T-helper 9 cell (primary cell): ENCODE results near the gene ORM2.
"Not testable (repeated sequence)": the region's sequence is repeated elsewhere in the genome, so short reads cannot be mapped to it uniquely, and the experiment has no call there.

Experiments
- DNase-seq: peaks from one replicate; pipeline ENCODE4 v3.0.0-alpha.2; 2020
- total RNA-seq, 2 donors: gene quantifications; one replicate each; lab custom pipeline; 2026; lab: John Stamatoyannopoulos, UW

Gene ORM2
- total RNA-seq, result 0 reads per million in 2 donors

DNA sequence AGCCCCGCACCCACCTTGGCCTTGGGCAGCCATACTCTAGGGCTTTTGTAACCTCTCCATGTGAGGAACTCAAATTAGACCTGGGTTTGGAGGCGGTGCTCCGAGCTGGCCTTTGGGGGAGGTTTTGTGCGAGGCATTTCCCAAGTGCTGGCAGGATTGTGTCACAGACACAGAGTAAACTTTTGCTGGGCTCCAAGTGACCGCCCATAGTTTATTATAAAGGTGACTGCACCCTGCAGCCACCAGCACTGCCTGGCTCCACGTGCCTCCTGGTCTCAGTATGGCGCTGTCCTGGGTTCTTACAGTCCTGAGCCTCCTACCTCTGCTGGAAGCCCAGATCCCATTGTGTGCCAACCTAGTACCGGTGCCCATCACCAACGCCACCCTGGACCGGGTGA is at the start of gene ORM2:
Gene ORM2 (plus strand): TSS at position 245 of the 398 bp plus-strand sequence. CDS start 36 bp downstream, at position 281.
- DNase-seq, result not testable (repeated sequence)

DNA sequence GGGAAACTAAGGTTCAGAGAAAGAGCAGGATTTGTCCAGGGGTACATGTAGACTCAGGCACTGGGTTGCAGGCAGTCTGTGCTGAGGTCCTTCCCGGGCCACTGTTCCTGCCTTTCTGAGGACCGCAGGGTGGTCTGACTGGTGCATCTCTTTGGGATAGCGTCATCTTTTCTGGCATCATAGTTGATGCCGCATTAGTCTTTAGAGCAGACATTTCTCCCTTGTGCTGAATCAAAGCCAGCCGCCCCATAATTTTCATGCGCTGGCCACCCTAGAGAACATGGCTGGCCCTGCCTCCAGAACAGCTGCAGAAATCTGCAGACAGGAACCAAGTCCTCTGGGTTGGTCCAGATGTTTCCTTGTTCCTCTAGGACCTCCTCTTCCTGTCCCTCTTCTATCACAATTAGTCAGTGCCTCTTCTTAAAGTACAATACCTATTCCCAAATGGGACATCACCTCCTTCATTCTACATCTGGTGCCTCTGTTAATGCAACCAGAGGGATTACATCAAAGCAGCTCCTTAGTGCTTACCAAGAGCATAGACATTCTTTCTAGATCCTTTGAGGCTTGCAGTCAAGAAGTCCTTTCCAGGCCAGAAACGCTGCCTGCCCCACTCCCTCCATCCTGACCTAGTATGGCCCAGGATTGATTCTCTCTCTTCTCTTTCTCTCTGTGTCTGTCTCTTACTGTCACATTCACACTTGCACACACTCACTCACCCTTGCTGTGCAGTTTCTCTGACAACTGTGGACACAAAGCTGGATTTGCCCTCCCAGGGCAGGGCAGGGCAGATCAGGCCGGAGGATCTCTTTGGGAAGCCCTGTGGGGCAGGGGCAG is 48.8 kb upstream of the ORM2 start:
- DNase-seq, result no peak

DNA sequence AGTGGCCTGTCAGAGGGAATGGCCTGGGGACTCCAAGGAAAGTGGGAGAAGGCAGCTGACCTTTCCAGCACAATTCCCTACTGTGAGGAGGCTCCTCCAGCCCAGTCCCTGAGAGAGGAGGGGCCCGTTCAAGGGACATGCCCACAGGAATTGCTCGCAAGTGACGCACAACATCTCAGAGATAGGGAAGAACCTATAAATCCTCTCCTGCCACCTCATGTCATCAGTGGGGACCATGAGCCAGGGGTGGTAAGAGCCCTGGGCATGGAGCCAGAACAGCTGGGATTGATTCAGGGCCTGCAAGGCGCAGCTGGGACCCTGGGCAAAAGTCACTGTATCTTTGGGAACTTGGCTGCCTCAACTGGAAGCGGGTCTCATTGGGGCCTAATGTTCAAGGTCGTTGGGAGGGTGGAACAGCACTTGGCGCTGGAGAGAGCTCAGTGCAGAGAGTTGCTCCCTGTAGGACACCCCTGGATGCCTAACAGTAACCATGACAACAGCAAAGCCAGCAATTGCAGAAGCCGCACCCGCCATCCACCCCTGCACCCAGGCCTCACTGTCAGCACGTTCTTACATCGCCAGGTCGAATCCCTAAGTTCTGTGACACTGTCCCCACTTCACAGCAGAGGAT is 48.1 kb upstream of the ORM2 start:
- no peak for DNase-seq

DNA sequence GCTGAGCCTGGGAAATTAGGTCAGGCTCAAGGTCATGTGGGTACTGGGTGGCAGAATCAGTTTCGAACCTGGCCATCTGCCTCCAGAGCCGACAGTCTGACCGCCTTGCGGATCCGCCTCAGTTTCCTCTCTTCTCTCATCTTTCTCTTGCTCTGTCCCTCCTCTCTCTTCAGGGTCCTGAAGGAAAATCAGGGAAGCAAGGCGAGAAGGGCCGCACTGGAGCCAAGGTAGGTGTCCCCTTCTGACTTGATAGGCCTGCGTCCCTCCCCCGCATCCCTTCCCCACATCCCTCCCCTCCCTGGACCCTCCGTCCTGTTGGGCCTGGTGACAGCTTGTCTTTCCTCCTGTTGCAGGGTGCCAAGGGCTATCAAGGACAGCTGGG is 47.6 kb upstream of the ORM2 start:
- no peak for DNase-seq

DNA sequence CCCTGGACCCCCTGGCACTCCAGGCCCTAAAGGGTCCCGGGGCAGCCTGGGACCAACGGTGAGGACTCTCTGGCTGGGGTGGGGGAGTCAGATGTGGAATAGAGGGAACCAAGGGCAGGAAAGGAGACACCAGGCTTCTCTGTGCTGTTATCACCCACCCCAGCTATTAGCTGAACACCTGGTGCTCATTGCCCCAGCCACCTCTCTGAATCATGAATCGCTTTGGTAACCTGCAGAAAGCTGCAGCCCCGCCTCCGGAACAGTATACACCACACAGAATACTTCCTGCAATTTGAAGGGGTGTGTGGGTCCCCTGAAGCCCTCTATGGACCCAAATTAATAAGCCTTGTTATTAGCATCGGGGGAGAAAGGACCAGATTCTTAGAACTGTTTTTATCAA is 47.2 kb upstream of the ORM2 start:
- no peak for DNase-seq

DNA sequence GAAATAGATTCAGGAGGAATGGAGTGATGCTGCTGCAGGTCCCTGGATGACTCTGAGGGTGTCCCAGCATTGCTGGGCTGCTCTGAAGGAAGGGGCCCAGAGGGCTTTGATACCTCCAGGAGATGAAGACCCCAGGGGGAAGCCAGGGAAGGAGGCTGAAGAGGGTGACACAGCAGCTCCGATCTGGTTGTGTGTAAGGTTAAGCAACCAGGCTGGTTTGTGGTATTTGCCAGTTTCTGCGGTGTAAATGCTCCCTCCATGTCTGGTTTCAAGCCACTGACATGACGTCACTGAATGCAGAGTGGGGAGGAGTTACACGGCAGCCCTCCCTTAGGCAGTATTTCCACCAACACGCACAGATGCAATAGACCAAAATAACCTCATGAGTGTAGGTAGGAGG is 46.7 kb upstream of the ORM2 start:
- DNase-seq, result no peak

DNA sequence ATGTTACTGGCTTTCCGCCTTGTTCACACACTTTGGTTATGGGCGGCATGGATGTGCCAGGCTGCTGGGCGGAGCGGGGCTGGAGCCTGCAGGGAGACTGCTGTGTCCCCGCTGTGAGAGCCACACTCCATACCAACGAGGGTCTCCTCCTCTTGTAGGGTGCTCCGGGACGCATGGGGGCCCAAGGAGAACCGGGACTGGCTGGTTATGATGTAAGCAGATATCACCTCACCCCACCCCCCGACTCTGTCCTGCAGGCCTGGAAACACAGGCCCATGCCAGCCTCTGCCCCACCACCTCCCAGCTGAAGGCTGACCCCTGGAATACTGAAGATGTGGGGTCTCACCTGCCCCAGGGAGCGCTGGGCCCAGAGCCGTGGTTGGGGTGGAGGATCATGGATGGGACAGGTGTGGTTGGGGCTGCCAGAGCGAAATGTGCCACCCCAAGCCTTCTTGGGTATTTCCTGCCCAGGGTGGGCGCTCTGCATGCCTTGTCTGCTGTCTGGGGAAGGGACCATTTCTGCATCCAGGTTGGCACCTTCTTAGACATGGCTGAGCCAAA is 46.0 kb upstream of the ORM2 start:
- no peak for DNase-seq

DNA sequence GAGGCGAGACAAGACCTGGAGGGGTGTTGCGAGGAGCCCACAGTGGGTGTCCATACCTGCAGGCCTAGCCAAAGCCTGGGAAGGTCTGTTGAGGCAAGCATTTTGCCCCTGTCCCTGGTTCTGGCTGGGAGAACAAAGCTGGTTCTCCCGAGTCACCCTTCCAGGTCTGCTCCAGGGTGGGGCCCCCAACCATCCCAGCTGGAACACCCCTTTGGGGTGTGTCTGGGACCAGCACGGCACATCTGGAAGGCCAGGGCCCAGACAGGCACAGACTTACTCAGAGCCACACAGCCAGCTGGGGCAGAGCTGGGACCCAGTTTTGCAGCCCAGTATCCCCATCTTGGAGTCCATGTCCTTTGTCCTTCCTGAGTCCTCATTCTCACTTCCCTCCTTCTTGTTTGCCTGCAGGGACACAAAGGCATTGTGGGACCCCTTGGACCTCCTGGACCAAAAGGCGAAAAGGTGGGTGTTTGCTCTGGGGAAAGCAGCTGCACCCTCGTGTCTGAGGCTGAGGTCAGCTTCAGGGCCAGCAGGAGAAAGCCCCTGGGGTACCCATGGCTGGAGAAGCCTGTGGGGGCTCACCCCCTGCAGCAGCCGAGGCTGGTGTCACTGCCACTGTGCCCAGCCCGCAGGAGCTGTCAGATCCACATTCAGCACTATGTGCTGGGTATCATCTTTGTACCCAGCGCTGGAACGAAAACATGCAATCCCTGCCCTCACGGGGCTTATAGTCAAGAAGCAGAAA is 45.2 kb upstream of the ORM2 start:
- no peak for DNase-seq

DNA sequence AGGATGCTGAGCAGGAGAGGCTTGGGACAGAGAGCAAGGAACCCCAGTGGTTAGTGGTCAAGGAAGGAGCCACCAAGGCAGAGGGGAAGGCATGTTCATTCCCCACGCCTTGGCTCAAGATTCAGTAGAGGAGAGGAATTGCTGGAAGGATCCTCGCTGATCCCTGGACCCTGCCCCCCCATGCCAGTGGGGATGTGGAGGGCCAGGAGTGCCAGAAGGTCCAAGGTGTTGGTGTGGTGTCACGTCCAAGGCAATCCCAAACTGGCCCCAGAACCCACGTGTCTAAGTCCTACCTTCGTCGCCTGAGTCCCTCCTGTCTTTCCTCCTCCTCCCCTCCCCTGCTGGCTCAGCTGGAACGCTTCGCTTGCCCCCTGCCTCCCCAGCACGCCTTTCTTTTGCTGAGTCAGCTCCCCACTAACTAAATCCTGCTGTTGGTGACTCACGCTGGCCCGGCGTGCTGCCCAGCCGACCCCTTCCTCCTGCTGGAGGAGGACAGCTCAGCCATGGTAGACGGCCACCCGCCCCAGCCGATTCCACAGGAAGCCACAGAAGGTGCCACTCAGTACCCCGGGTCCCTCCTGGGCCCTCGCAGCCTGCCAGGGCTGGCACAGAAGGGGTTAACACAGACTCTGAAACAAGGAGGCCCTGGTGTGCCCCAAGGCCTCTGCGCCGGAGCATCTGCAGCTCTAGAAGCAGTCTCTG is 44.4 kb upstream of the ORM2 start:
- no peak for DNase-seq

DNA sequence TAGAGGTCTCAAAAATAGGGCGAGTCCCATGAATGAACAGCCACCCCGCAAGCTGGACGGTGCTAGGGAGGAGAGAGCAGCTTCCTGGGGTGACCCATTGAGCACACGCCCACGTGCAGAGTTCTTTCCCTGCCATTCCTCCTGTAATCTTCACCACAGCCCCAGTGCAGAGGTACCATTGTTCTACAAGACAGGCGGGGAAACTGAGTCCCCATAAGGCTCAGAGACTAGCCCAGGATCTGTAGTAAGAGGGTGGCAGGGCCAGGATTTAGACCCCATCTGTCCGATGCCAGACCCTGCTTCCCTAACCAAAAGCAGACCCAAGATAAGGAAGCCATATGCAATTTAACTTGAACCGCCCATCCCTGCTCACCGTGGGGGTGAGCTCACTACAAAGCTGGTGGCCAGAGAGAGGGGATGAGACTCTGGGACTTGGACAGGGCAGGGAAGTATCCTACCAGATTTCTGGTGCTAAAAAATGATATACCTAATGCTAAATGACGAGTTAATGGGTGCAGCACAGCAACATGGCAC is 43.5 kb upstream of the ORM2 start:
- no peak for DNase-seq

DNA sequence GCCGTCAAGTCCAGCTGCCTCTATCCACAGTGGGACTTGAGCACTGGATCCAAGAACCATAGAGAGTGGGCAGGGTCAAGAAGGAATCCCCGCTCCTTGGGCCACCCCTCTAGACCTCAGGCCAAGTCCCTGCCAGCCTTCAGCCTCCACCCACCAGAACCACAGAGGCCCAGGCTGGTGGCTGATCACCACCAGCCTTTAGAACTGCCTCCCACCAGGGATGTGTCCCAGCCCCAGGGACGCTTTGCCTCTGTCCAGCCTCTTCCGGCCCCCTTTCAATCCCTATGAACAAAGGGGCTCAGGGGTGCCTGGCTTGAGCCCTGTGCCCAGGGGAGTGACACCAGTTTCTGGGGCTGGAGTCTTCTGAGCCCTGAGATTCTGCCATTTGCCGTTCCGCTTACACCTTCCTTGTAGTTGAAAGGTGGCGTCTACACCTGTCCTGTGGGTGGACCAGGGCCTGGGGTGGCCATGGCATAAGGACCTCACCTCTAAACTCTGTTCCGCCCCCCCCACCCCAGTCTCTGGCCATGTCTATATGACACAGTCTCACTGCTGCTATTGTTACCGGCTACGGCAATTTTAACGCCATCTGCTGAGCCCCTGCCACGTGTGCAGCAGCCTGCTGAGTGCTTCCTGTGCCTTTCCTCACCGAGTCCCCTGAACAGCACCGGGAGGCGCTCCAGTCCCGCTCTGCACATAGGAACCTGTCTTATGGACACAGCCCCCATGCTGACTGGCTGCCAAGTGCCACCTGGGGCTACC is 42.5 kb upstream of the ORM2 start:
- no peak for DNase-seq

DNA sequence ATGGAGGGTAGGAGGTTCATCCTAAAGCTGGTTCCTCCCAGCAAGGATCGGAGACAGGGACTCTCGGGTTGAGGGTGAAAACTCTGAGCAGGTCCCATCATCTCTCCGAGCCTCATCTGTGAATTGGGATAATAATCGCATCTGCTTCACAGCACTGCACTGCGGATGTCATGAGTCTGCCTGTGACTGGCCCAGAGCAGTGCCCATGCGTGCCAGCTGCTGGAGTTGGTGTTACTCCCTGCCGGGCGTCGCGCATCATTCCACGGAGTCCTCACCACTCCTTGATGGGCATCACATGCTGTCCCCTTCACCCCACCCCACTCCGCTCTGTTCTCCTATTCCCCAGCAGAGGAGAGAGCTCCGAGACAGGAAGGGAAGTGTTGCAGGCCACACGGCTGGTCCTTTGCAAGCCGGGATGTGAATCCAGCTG is 41.9 kb upstream of the ORM2 start:
- DNase-seq, result no peak

DNA sequence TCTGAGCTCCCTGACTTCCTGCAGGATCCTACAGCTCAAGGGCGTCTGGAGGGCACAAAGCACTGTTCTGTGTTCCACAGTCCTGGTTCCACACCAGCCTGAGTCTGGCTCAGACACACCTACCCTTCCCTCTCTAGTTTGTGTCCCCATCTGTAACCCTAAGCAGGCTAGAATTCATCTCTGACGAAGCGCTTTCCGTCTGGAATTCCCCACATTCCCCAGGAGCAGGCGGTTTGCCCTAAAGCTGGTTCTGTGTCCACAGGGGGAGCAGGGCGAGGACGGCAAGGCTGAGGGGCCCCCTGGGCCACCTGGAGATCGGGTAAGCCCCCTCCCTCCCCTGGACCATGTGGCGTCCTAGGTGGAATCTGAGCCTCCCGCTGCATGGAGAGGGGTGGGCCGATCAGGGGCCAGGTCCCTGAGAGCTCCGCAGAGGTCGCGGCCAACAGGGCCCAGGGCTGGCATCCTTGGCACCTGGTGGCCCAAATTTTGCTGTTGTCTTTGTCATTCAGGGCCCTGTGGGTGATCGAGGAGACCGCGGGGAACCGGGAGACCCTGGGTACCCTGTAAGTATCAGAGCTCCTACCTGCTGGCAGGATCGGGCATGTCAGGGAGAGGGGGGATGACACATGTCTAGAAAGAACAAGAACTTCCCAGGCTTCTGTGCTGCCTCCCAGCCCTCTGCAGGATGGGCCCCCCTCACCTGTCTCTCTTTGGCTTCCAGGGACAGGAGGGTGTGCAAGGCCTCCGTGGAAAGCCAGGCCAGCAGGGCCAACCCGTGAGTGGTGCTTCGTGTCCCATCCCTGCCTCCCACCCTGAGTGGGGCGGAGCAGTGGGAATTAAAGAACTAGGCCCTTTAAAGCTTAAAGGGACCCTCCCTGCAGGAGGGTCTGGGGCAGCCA is 41.2 kb upstream of the ORM2 start:
- no peak for DNase-seq

DNA sequence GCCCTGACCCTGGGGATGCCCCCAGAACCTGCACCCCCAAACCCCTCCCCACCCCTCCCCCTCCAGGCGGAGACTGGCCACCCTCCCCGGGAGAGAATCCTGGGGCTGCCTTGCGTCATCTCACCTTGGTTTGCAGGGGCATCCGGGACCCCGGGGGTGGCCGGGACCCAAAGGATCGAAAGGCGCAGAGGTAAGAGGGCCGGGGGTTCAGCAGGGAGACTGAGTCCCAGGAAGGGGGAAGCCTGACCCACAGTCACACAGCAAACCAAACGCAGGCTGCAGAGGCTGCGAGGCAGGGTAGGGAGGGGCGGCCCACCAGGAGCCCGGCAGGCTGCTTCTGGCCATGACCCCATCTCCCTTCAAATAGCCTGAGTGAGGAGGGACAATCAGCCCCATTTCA is 40.6 kb upstream of the ORM2 start:
- no peak for DNase-seq

DNA sequence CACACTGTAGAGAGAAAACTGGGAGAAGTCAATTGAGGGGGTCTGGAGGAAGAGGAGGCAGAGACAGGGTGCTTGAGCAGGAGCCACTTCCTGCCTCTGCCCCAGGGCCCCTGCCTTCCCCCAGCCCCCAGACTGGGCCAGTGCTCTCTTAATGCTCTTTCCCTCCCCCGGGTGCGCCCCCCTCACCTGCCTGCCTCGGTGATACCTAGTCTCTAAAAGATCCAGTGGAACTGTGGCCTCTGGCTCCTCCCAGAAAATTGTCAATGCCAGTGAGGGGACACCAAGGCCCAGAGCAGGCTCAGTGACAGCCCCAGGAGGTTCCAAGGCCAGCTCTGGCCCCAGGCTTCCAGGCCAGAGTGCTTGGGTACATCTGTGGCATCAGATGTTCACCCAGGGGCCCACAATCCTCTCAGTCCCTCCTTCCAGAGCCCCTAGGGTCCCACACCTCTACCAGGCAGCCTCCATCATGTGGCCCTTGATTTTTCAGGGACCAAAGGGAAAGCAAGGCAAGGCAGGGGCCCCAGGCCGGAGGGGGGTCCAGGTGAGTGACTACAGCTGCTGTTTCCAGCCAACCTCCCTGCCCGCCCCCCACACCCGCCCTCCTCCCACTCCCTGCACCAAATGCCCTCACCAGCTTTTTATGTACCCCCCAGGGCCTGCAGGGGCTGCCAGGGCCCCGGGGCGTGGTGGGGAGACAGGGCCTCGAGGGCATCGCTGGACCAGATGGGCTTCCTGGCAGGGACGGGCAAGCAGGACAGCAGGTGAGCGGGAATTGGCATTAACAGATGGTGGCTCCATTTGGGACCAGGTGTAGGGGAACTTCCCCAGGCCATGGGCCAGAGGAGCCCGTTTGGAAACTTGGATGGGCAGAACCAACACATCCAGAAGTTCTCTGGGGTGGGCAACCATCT is 39.8 kb upstream of the ORM2 start:
- no peak for DNase-seq

DNA sequence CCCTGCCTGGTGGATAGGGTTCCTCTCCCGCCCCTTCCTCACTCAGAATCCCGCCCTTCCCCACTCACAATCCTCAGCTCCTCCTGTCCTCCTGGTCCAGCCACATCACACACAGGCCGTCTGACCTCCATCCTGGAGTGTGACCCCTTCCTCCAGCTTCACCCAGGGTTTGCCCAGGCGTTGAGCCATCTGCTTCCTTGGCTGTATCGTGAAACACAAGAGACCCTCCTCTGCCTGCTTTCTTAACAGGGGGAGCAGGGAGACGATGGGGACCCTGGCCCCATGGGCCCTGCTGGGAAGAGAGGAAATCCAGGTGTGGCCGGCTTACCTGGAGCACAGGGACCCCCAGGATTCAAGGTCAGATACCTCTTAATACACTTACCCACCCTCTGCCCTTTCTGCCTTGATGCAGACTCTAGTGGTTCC is 39.1 kb upstream of the ORM2 start:
- DNase-seq, result no peak

DNA sequence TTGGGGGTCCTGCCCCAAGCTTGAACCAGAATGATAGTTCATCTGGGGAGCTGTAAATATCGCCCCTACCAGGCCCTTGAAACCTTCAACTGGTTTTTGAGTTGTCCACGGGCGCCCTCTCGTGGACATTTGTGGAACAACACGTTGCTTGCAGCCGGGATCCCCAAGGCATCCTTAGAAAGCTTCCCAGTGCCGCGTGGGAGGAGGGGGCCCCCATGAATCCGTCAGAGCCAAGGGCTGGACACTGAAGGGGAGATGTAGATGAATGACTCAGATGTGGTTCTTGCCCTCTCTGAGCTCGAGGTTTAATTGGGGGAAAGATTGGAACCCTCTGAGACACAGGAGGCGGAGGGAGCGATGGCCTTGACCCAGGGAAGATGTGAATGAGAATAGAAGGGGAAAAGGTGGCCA is 38.6 kb upstream of the ORM2 start:
- DNase-seq, result peak; percentile 66

DNA sequence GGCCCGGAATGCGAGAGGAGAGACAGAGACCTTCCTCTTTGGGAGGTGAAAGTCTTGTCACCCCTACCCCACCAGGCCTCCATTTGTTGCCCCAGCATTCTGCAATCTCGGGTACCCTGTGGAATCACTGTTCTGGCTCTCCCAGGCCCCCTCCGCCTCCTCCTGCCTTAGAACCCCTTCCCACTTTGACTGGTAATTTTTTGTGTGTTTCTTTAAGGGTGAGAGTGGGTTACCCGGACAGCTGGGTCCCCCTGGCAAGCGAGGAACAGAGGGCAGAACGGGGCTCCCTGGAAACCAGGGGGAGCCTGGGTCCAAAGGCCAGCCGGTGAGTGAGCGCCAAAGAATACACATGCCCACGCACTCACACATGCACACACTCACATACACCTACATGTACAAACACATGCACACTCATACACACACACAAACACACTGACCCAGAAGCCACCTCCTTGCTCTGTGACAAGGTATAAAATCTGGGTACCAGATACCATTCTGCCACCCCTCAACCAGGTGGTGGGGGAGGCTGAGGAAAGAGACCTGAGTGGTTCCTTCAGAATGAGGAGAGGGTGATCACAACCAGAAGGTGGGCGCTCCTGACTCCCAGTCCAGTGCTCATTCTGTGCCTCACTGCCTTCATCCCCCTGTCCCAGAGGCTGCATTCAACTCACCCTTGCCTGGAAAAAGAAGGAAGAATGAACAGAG is 37.6 kb upstream of the ORM2 start:
- DNase-seq, result no peak

DNA sequence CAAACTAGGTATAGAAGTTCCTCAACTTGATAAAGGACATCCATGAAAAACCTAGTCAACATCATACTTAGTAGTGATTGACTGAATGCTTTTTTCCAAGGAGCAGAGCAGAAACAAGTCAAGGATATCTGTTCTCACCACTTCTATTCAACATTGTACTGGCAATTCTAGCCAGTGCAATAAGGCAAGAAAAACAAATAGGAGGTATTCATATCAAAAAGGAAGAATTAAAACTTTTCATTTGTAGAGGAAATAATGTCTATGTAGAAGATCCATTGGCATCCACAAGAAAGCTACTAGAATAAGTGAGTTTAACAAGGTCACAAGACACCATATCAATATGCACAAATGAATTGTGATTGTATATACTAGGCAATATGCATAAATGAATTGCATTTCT is 35.0 kb upstream of the ORM2 start:
- no peak for DNase-seq
